Loucy (cell line): ENCODE results near the gene VPS8.

ENCODE experiments used
- EZH2phosphoT487 ChIP-seq: fragments of 200-600 bp; IDR thresholded peaks from 2 replicates; pipeline ENCODE4 v1.6.1; 2018; ENCODE audit warnings: antibody characterized with exemption, mild to moderate bottlenecking, moderate library complexity, borderline replicate concordance
- TF ChIP-seq, protein P1 (sequence below): fragments of 200-600 bp; sonication (generic); conservative IDR thresholded peaks from 2 replicates; pipeline ENCODE4 v1.5.1; 2014; ENCODE audit warnings: mild to moderate bottlenecking, antibody characterized with exemption, low read length

DNA sequence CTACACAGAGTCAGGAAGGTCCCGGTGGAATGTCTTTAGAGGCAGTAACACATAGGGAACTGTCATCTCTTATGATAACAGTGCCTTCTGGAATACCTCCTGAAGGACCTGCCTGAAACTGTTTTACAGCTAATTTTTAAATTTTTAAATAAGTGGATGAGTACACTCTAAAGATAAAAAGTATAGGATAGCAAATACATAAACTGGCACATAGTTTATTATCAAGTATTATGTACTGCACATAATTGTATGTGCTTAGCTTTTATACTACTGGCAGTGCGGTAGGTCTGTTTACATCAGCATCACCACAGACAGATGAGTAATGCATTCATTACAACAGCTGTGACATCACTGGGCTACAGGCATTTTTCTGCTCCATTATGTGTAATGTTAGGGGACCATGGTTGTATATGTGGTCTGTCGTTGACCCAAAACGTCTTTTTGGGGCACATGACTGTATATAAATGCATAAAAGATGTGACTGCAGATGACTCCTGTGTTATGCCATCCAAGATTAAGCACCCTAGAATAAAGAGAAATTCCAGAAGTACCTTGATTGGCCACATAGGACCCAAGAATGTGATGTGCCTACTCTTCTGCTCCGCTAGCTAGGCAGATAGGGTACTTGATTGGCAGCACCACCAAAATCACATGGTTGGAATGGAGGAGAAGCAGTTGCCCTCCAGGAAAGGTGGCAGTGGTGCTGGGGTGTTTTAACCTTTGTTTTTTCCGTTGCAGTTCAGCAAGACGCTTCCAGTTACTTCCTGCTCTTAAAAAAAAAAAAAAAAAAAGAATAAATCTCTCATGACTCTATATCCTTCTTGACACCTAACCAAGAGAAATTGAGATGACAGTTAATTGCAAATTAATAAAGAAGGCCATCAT lies 3.3 kb downstream of the VPS8 start:
- TF ChIP-seq, protein P1, sequence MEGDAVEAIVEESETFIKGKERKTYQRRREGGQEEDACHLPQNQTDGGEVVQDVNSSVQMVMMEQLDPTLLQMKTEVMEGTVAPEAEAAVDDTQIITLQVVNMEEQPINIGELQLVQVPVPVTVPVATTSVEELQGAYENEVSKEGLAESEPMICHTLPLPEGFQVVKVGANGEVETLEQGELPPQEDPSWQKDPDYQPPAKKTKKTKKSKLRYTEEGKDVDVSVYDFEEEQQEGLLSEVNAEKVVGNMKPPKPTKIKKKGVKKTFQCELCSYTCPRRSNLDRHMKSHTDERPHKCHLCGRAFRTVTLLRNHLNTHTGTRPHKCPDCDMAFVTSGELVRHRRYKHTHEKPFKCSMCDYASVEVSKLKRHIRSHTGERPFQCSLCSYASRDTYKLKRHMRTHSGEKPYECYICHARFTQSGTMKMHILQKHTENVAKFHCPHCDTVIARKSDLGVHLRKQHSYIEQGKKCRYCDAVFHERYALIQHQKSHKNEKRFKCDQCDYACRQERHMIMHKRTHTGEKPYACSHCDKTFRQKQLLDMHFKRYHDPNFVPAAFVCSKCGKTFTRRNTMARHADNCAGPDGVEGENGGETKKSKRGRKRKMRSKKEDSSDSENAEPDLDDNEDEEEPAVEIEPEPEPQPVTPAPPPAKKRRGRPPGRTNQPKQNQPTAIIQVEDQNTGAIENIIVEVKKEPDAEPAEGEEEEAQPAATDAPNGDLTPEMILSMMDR = no peak
- no peak for TF ChIP-seq EZH2phosphoT487
